CD4-positive, alpha-beta T cell treated with Interleukin-17A for 4 hours (primary cell): Measurements from ENCODE around the gene C17orf114.
"Not testable (repeated sequence)": the region's sequence is repeated elsewhere in the genome, so short reads cannot be mapped to it uniquely, and the experiment has no call there.

Source experiments
- DNase-seq: peaks from one replicate; pipeline ENCODE4 v3.0.0-alpha.2; 2020; ENCODE audit warnings: mixed read lengths

The C17orf114 gene

GRCh38 chr17:4802228-4802627, at the start of gene C17orf114:
C17orf114 (minus strand) TSS chr17:4802328.
- DNase-seq = no peak

- no peak for DNase-seq
Measured at GRCh38 chr17:4851084-4851483, 49.0 kb upstream of the C17orf114 start.

- no peak for DNase-seq
Measured at GRCh38 chr17:4850246-4850645, 48.1 kb upstream of the C17orf114 start.

- DNase-seq = no peak
Measured at GRCh38 chr17:4849011-4849536, 46.9 kb upstream of the C17orf114 start.

GRCh38 chr17:4846635-4847390, 44.7 kb upstream of the C17orf114 start:
- DNase-seq = no peak

GRCh38 chr17:4845118-4845517, 43.0 kb upstream of the C17orf114 start:
- no peak for DNase-seq

GRCh38 chr17:4843321-4844000, 41.3 kb upstream of the C17orf114 start:
- no peak for DNase-seq

- DNase-seq = no peak
Measured at GRCh38 chr17:4842376-4842775, 40.2 kb upstream of the C17orf114 start.

- DNase-seq = no peak
Measured at GRCh38 chr17:4840893-4841242, 38.7 kb upstream of the C17orf114 start.

- no peak for DNase-seq
Measured at GRCh38 chr17:4839965-4840892, 38.1 kb upstream of the C17orf114 start.

GRCh38 chr17:4839221-4839620, 37.1 kb upstream of the C17orf114 start:
- no peak for DNase-seq

GRCh38 chr17:4838309-4838785, 36.2 kb upstream of the C17orf114 start:
- no peak for DNase-seq

- DNase-seq = no peak
Measured at GRCh38 chr17:4837471-4838308, 35.6 kb upstream of the C17orf114 start.

- DNase-seq = no peak
Measured at GRCh38 chr17:4836221-4836620, 34.1 kb upstream of the C17orf114 start.

GRCh38 chr17:4834681-4835020, 32.5 kb upstream of the C17orf114 start:
- no peak for DNase-seq

GRCh38 chr17:4833941-4834680, 32.0 kb upstream of the C17orf114 start:
- peak; percentile 31 for DNase-seq

- DNase-seq = peak; percentile 90
Measured at GRCh38 chr17:4833178-4833940, 31.2 kb upstream of the C17orf114 start, which contains the start of gene MINK1. MINK1 (plus strand) TSS chr17:4833340; CDS start chr17:4833584, 244 bp downstream.

GRCh38 chr17:4832829-4833177, 30.7 kb upstream of the C17orf114 start:
- DNase-seq = not testable (repeated sequence)

- no peak for DNase-seq
Measured at GRCh38 chr17:4827399-4827798, 25.3 kb upstream of the C17orf114 start.

- no peak for DNase-seq
Measured at GRCh38 chr17:4823373-4824089, 21.4 kb upstream of the C17orf114 start.
